HG03378 (cell line): ENCODE data around the gene PIK3R5.
"Not testable (repeated sequence)": the region's sequence is repeated elsewhere in the genome, so short reads cannot be mapped to it uniquely, and the experiment has no call there.

Experiments used
- ATAC-seq: cut with Tn5 transposase; IDR thresholded peaks from one replicate; pipeline ENCODE4 v1.9.1; 2021; ENCODE audit warnings: mild to moderate bottlenecking, moderate library complexity; ENCODE audit not compliant: unreplicated experiment

The PIK3R5 gene

GRCh38 chr17:8965394-8966168 is at the start of gene PIK3R5:
Gene PIK3R5 (minus strand): TSS chr17:8965707. CDS start chr17:8911494, 54,213 bp downstream.
- no peak for ATAC-seq

GRCh38 chr17:9011001-9011400 is 45.5 kb upstream of the PIK3R5 start:
- ATAC-seq: no peak

- no peak for ATAC-seq
Measured at GRCh38 chr17:9009737-9010136, 44.2 kb upstream of the PIK3R5 start.

GRCh38 chr17:9009096-9009495 is 43.6 kb upstream of the PIK3R5 start:
- ATAC-seq: no peak

- no peak for ATAC-seq
Measured at GRCh38 chr17:9007052-9007714, 41.7 kb upstream of the PIK3R5 start.

- ATAC-seq: no peak
Measured at GRCh38 chr17:9006175-9006767, 40.8 kb upstream of the PIK3R5 start.

- no peak for ATAC-seq
Measured at GRCh38 chr17:9004961-9005285, 39.4 kb upstream of the PIK3R5 start.

- ATAC-seq: no peak
Measured at GRCh38 chr17:9004132-9004960, 38.8 kb upstream of the PIK3R5 start.

- ATAC-seq: no peak
Measured at GRCh38 chr17:9003355-9004131, 38.0 kb upstream of the PIK3R5 start.

GRCh38 chr17:9002606-9003354 is 37.3 kb upstream of the PIK3R5 start:
- no peak for ATAC-seq

- ATAC-seq: no peak
Measured at GRCh38 chr17:9002227-9002605, 36.7 kb upstream of the PIK3R5 start.

GRCh38 chr17:9001559-9001958 is 36.1 kb upstream of the PIK3R5 start:
- no peak for ATAC-seq

- no peak for ATAC-seq
Measured at GRCh38 chr17:8997994-8998628, 32.6 kb upstream of the PIK3R5 start.

GRCh38 chr17:8995711-8996110 is 30.2 kb upstream of the PIK3R5 start:
- ATAC-seq: no peak

GRCh38 chr17:8994319-8994718 is 28.8 kb upstream of the PIK3R5 start:
- no peak for ATAC-seq

- ATAC-seq: no peak
Measured at GRCh38 chr17:8991514-8992285, 26.2 kb upstream of the PIK3R5 start.

- not testable (repeated sequence) for ATAC-seq
Measured at GRCh38 chr17:8988263-8988935, 22.9 kb upstream of the PIK3R5 start.

- no peak for ATAC-seq
Measured at GRCh38 chr17:8986295-8986694, 20.8 kb upstream of the PIK3R5 start.
